RWPE2 (cell line): ENCODE measurements around the gene ARID1A.

Experiments used
- ATAC-seq: fragments of 200-7000 bp; cut with Tn5 transposase; 3 replicates; pipeline ENCODE4 v1.9.1; 2021; ENCODE audit warnings: low read depth
- DNase-seq: peaks from one replicate; pipeline ENCODE4 v3.0.0-alpha.2; 2020; ENCODE audit warnings: low spot score
- H3K27ac ChIP-seq: fragments of 450-650 bp; 2 replicates; pipeline ENCODE4 v1.5.1; 2017; ENCODE audit warnings: mild to moderate bottlenecking; ENCODE audit not compliant: poor library complexity, severe bottlenecking
- H3K27me3 ChIP-seq: fragments of 250-450 bp; sonication (Bioruptor Pico); 2 replicates; pipeline ENCODE4 v1.5.1; 2021; ENCODE audit warnings: mild to moderate bottlenecking, moderate library complexity; ENCODE audit not compliant: insufficient read depth, poor library complexity, severe bottlenecking
- H3K36me3 ChIP-seq: fragments of 250-450 bp; sonication (Bioruptor Pico); 2 replicates; pipeline ENCODE4 v1.5.1; 2020; ENCODE audit warnings: low read depth, mild to moderate bottlenecking, moderate library complexity
- H3K4me1 ChIP-seq: fragments of 250-450 bp; sonication (Bioruptor Pico); 2 replicates; pipeline ENCODE4 v1.5.1; 2021; ENCODE audit warnings: mild to moderate bottlenecking, moderate library complexity; ENCODE audit not compliant: insufficient read depth, poor library complexity, severe bottlenecking
- H3K4me3 ChIP-seq: fragments of 250-450 bp; sonication (Bioruptor Pico); 2 replicates; pipeline ENCODE4 v1.5.1; 2021; ENCODE audit warnings: mild to moderate bottlenecking, moderate library complexity; ENCODE audit not compliant: severe bottlenecking
- H3K9me3 ChIP-seq: fragments of 250-450 bp; sonication (Bioruptor Pico); 2 replicates; pipeline ENCODE4 v1.5.1; 2021; ENCODE audit warnings: mild to moderate bottlenecking, moderate library complexity; ENCODE audit not compliant: severe bottlenecking
- CTCF ChIP-seq: fragments of 450-650 bp; IDR thresholded peaks from one replicate; pipeline ENCODE4 v1.5.1; 2017; ENCODE audit warnings: mild to moderate bottlenecking, moderate library complexity; ENCODE audit not compliant: poor library complexity, severe bottlenecking

The ARID1A gene

GRCh38 chr1:26824731-26825130, 128.9 kb downstream of the ARID1A start:
- H3K4me1 ChIP-seq = no peaks in the 10 kb centered on the region
- H3K27ac ChIP-seq = no peak overlapping the region
- no peak for ATAC-seq
- H3K27me3 ChIP-seq = no peaks in the 10 kb centered on the region
- no peak for DNase-seq
- peaks cover 7% of the 10 kb centered on the region for H3K36me3 ChIP-seq
- no peak for TF ChIP-seq CTCF
- no peak overlapping the region for H3K4me3 ChIP-seq
- H3K9me3 ChIP-seq = no peaks in the 10 kb centered on the region

GRCh38 chr1:26826261-26827105, 130.7 kb downstream of the ARID1A start, which contains the start of gene ZDHHC18:
TSS of gene ZDHHC18 (plus strand) at chr1:26826688. CDS start at chr1:26826805, 117 bp downstream.
- Histone ChIP-seq H3K36me3 (peaks cover 10% of the 10 kb centered on the region), H3K4me3 (peak within 1 kb of the TSS; percentile 69), H3K27me3 (no peaks in the 10 kb centered on the region), H3K4me1 (no peaks in the 10 kb centered on the region), H3K27ac (peak within 1 kb of the TSS; percentile 35), H3K9me3 (no peaks in the 10 kb centered on the region)
- ATAC-seq (peak; percentile 74), DNase-seq (no peak)
- peak; percentile 86 for TF ChIP-seq CTCF

- Histone ChIP-seq H3K4me1 (no peaks in the 10 kb centered on the region), H3K27me3 (no peaks in the 10 kb centered on the region), H3K36me3 (peaks cover 15% of the 10 kb centered on the region), H3K4me3 (peak overlapping the region; percentile 69), H3K27ac (peak overlapping the region; percentile 35), H3K9me3 (no peaks in the 10 kb centered on the region)
- no peak for TF ChIP-seq CTCF
- no peak; the same call in 2 of the 3 replicates for ATAC-seq
- DNase-seq = no peak
These were observed 131.3 kb downstream of the ARID1A start for GRCh38 chr1:26827106-26827604.

GRCh38 chr1:26827663-26828062, 131.8 kb downstream of the ARID1A start:
- no peaks in the 10 kb centered on the region for H3K4me1 ChIP-seq

More at GRCh38 chr1:26827663-26828062, 131.8 kb downstream of the ARID1A start:
- ATAC-seq = no peak; the same call in 2 of the 3 replicates
- no peak for DNase-seq
- no peak overlapping the region for H3K27ac ChIP-seq
- TF ChIP-seq CTCF = no peak
- peak overlapping the region; percentile 69 for H3K4me3 ChIP-seq
- H3K36me3 ChIP-seq = peaks cover 20% of the 10 kb centered on the region
- H3K27me3 ChIP-seq = no peaks in the 10 kb centered on the region
- H3K9me3 ChIP-seq = no peaks in the 10 kb centered on the region
